Measurements from ENCODE around the gene TM9SF3.

- TF ChIP-seq CTCF (IDR thresholded peaks at IDR 0.05) (no peak), POLR2AphosphoS5 (IDR thresholded peaks at IDR 0.05) (no peak)
Observed at GRCh38 chr10:96588060-96588554, 1.3 kb upstream of the TM9SF3 start.
